ENCODE data around the gene FAM98A.

The FAM98A gene

GRCh38 chr2:33550206-33550605, 48.9 kb downstream of the FAM98A start:
- DNase-seq: no peak
- in situ Hi-C loops (cut with HindIII; ENCODE audit: low pct_ligation_motif_present, low pct_unique_long_range_greater_than_20kb, low sequenced_read_pairs): no loop called here

GRCh38 chr2:33541243-33541642, 57.9 kb downstream of the FAM98A start:
- DNase-seq: no peak
- in situ Hi-C loops (cut with HindIII; ENCODE audit: low pct_ligation_motif_present, low pct_unique_long_range_greater_than_20kb, low sequenced_read_pairs): no loop called here

GRCh38 chr2:33535421-33535820, 63.7 kb downstream of the FAM98A start:
- in situ Hi-C loops (cut with HindIII; ENCODE audit: low pct_ligation_motif_present, low pct_unique_long_range_greater_than_20kb, low sequenced_read_pairs): no loop called here
- DNase-seq: no peak
